HuH-7 (cell line): ENCODE results near the gene PROC.
A peak's percentile ranks its signal among the peaks of the same experiment; 100 is the strongest.
"Not testable (repeated sequence)": the region's sequence is repeated elsewhere in the genome, so short reads cannot be mapped to it uniquely, and the experiment has no call there.

Experiments
- DNase-seq: peaks from one replicate; pipeline ENCODE4 v3.0.0; 2011; ENCODE audit warnings: low spot score

The PROC gene

DNA sequence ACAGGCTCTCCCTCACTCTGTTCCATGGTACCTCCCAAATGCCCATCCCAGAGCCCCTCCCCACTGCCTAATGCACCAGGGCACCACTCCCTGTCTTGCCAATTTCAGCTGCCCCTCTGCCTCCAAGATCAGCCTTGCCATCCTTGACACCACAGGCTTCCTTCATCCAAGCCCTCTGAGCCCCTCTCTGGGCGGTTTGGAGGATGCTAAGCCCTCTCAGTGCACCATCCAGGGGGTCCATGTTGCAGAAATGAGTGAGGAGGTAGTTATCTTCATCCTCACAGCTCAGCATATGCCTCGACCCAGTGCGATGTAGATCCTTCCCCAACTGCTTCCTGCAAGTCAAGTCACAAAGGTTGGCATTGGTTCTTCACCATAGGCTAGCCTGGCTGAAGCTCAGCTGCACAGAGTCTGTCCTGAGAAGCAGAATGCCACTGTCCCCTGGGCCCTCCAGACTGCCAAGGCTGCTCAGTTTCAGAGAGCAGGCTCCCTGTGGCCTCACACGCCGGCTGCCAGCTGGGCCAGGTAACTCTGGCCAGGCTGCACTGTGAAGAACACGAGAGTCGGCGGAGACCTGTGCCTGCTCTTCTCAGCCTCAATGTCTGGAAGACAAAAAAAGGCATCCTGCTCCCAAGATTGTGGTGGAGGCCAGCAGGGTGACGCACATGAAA, 20.5 kb upstream of the PROC start:
- no peak for DNase-seq

GRCh38 chr2:127398239-127398590, 20.0 kb upstream of the PROC start:
- DNase-seq, result no peak

DNA sequence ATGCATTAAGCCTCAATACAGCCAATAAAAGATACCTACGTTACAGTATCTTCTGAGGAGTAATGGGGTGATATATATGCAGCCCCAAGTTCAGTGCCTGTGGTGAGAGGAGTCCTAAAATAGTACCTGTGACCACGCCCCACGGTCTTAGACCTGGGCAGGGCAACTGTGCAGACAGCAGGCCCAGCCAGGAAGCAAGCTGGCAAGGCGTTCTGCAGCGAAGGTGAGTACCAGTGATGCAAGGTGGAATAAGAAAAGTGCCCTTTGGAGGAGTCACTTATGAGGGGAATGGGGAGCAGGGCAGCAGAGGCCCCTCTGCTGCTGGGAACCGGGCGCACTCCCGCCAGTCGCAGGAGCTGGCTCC, 17.7 kb upstream of the PROC start:
- no peak for DNase-seq

GRCh38 chr2:127400897-127401756, 17.1 kb upstream of the PROC start:
- DNase-seq, result no peak

GRCh38 chr2:127401757-127402695, 16.2 kb upstream of the PROC start:
- DNase-seq, result no peak

DNA sequence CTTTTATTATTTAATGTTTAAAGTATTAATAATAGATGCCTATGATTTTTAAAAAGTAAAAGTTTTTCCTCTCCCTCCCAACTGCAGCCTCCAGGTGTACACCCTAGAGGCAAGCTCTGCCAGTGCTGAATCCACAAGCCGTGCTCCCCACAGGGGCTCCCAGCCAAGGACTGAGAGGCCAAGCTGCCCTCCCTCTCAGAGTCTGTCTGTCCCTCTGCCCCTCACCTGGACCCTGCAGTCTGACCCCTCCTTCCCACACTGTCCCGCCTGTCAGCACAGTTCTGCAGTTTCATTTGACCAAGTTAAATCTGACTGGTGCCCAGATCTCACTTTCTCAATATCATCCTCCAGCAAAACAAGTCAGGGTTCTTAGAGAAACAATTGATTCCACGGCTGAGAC, 14.8 kb upstream of the PROC start:
- DNase-seq, result no peak

GRCh38 chr2:127404466-127405254, 13.6 kb upstream of the PROC start:
- no peak for DNase-seq

- DNase-seq, result no peak
Observed at GRCh38 chr2:127405255-127405610, 13.0 kb upstream of the PROC start.

DNA sequence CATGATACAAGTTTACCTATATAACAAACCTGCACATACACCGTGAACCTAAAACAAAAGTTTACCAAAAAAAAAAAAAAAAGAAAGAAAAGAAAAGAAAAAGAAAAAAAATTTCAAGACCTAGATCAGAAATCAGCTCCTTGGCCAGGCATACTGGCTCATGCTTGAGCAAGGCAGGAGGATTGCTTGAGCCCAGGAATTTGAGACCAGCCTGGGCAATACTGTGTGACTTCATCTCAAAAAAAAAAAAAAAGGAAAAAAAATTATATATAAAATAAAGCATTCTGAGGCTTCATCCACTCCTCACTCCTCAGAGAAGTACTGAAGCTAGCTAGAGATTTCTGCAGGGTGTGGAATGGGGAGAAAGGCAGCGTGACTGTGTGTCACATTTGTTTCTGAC, 11.8 kb upstream of the PROC start:
- no peak for DNase-seq

DNA sequence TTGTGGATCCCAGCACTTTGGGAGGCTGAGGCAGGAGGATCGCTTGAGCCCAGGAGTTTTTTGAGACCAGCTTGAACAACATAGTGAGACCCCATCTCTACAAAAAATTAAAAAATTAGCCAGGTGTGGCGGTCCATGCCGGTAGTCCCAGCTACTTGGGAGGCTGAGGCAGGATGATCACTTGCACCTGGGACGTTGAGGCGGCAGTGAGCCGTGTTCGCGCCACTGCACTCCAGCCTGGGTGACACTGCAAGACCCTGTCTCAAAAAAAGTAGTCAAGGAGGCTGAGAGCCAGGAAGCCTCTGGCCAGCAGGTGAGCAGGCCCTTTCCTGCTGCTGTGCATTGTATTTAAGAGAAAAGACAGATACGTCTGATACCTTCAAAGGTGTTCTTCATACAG, 11.1 kb upstream of the PROC start:
- DNase-seq, result no peak

DNA sequence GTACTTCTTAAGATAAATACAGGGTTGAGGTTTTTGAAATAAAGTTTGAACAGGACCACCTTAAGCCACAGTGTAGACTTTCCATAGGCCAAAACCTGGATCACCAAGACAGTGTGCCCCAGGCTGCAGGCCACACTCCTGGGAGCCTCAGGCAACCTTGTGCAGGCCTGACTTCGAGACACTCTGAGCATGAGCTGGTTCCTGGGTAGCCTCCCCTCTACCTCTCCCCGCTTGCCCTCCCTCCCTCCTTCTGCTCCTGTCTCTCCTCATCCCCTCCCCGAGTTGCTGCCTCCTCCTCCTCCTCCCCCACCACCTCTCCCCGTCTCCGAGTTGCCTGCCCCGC, 10.6 kb upstream of the PROC start:
- no peak for DNase-seq

- DNase-seq, result peak; percentile 88
Observed at GRCh38 chr2:127408004-127408806, 10.0 kb upstream of the PROC start.

GRCh38 chr2:127408807-127409099, 9.5 kb upstream of the PROC start:
- DNase-seq, result no peak

- DNase-seq, result not testable (repeated sequence)
Observed at GRCh38 chr2:127409716-127410115, 8.5 kb upstream of the PROC start.

- no peak for DNase-seq
Observed at GRCh38 chr2:127410871-127411652, 7.2 kb upstream of the PROC start.

DNA sequence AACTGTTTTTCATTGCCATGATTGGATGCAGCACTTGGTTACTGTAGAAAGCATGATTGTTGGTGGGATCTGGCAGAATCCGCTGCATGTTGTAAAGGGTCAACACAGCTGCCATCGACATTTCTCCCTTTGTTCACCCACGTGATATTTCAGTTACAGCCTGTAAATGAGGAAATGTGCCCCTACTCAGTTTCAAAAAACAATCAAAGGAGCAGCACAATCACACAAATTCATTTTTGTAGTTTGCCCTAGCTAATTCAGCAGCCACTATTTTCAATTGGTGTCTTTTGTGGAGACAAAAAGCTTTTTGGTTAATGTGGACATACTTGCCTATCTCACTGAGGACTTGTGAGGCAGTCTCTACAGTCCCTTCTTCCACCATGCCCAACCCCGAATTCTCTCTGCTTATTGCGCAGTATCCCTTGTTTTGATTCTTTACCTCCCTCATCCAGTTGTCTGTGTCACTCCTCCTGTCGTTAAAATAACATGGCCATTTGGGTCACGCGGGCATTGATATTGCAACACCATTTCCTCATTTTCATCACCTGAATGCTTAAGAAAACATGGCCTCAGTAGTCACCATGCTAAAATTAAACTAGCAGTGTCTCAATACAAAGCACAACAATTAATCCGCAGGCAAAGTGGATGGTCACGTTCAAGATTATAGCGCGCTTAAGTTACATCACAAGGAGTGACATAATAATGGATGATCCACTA, 6.4 kb upstream of the PROC start:
- no peak for DNase-seq

GRCh38 chr2:127413200-127413599, 5.0 kb upstream of the PROC start:
- DNase-seq, result no peak

- DNase-seq, result no peak
Observed at GRCh38 chr2:127413782-127414637, 4.2 kb upstream of the PROC start.
